Measurements from ENCODE around the gene ST3GAL6. TPM values are rescaled to one million over a fixed set of nuclear protein-coding genes. Genes with fewer than 3 reads are reported as not detected.

ST3GAL6 gene
- total RNA-seq, 2 experiments from 2014 or later: 0.44 to 0.45 TPM

DNA sequence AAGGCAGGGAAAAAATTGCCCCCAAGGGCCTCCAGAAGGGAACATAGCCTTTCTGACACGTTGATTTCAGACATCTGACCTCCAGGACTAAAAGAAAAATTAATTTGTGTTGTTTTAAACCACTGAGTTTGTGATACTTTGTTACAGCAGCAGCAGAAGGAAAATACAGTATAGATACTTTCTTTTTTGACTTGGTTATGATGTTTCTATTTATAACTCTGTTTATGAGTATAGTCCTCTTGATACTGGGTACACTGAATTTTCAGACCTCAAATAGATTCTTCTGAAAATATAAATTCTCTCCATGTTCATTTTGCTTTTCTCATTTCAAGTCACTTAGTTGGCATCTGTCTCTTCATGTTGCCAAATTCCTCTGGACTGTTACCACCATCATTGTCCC, 44.4 kb upstream of the ST3GAL6 start:
- ATAC-seq (ENCODE audit: poor library complexity): no peak
- intact Hi-C loops (cut with DNase I, micrococcal nuclease): no loop called here

DNA sequence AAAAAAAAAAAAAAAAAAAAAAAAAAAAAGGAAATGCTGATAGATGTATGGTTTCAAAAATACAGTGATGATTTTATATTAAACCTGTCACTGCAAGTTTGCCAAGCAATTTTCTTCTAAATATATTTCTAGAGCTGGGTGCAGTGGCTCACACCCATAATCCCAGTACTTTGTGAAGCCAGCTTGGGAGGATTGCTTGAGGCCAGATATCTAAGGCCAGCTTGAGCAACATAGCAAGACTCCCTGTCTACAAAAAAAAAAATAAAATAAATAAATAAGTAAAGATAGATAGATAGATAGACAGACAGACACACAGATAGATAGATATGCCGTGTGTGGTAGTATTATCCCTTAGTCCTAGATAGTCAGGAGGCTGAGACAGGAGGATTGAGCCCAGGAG, 41.4 kb upstream of the ST3GAL6 start:
- H3K36me3 Mint-ChIP-seq (ENCODE audit: low read depth): no peaks in the 10 kb centered on the region
- no peaks in the 10 kb centered on the region for H3K36me3 ChIP-seq (ENCODE audit: insufficient read depth, low read length)
- DNase-seq (no peak), ATAC-seq (ENCODE audit: poor library complexity) (no peak)
- H3K4me3 Mint-ChIP-seq: no peak overlapping the region
- no peak overlapping the region for H3K4me3 ChIP-seq (ENCODE audit: low read length)
- no peaks in the 10 kb centered on the region for H3K4me1 ChIP-seq (ENCODE audit: insufficient read depth, low read length)
- CTCF ChIA-PET: no interaction called here
- intact Hi-C loops (cut with DNase I, micrococcal nuclease): no loop called here
- H3K27ac ChIP-seq (ENCODE audit: low read depth in 1 of 2, low read length in 2 of 2): no peak overlapping the region
- POLR2A ChIA-PET: no interaction called here
- no peaks in the 10 kb centered on the region for H3K9me3 Mint-ChIP-seq
- TF ChIP-seq, protein P1, sequence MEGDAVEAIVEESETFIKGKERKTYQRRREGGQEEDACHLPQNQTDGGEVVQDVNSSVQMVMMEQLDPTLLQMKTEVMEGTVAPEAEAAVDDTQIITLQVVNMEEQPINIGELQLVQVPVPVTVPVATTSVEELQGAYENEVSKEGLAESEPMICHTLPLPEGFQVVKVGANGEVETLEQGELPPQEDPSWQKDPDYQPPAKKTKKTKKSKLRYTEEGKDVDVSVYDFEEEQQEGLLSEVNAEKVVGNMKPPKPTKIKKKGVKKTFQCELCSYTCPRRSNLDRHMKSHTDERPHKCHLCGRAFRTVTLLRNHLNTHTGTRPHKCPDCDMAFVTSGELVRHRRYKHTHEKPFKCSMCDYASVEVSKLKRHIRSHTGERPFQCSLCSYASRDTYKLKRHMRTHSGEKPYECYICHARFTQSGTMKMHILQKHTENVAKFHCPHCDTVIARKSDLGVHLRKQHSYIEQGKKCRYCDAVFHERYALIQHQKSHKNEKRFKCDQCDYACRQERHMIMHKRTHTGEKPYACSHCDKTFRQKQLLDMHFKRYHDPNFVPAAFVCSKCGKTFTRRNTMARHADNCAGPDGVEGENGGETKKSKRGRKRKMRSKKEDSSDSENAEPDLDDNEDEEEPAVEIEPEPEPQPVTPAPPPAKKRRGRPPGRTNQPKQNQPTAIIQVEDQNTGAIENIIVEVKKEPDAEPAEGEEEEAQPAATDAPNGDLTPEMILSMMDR (IDR thresholded peaks at IDR 0.05): no peak
- H3K27me3 ChIP-seq (ENCODE audit: control insufficient read depth in 1 of 2, insufficient read depth in 2 of 2, low read length in 2 of 2): no peaks in the 10 kb centered on the region
- no peak overlapping the region for H3K27ac Mint-ChIP-seq
- H3K9me3 ChIP-seq (ENCODE audit: control insufficient read depth in 1 of 2, insufficient read depth in 1 of 2, low read length in 2 of 2): no peaks in the 10 kb centered on the region
- H3K4me1 Mint-ChIP-seq (ENCODE audit: low read depth): no peaks in the 10 kb centered on the region
- peaks cover 10% of the 10 kb centered on the region for H3K27me3 Mint-ChIP-seq

More for the DNA sequence above, 44.4 kb upstream of the ST3GAL6 start:
- H3K27me3 ChIP-seq (ENCODE audit: control insufficient read depth in 1 of 2, insufficient read depth in 2 of 2, low read length in 2 of 2): no peaks in the 10 kb centered on the region
- no peaks in the 10 kb centered on the region for H3K9me3 Mint-ChIP-seq
- no peak overlapping the region for H3K27ac ChIP-seq (ENCODE audit: low read depth in 1 of 2, low read length in 2 of 2)
- H3K9me3 ChIP-seq (ENCODE audit: control insufficient read depth in 1 of 2, insufficient read depth in 1 of 2, low read length in 2 of 2): no peaks in the 10 kb centered on the region
- TF ChIP-seq, protein P1 (IDR thresholded peaks at IDR 0.05): no peak
- POLR2A ChIA-PET: no interaction called here
- H3K36me3 ChIP-seq (ENCODE audit: insufficient read depth, low read length): no peaks in the 10 kb centered on the region
- DNase-seq: no peak
- no peaks in the 10 kb centered on the region for H3K36me3 Mint-ChIP-seq (ENCODE audit: low read depth)
- H3K4me3 ChIP-seq (ENCODE audit: low read length): no peak overlapping the region
- CTCF ChIA-PET: no interaction called here
- H3K4me1 Mint-ChIP-seq (ENCODE audit: low read depth): no peaks in the 10 kb centered on the region
- H3K4me3 Mint-ChIP-seq: no peak overlapping the region
- no peak overlapping the region for H3K27ac Mint-ChIP-seq
- no peaks in the 10 kb centered on the region for H3K4me1 ChIP-seq (ENCODE audit: insufficient read depth, low read length)
- H3K27me3 Mint-ChIP-seq: peaks cover 8% of the 10 kb centered on the region

DNA sequence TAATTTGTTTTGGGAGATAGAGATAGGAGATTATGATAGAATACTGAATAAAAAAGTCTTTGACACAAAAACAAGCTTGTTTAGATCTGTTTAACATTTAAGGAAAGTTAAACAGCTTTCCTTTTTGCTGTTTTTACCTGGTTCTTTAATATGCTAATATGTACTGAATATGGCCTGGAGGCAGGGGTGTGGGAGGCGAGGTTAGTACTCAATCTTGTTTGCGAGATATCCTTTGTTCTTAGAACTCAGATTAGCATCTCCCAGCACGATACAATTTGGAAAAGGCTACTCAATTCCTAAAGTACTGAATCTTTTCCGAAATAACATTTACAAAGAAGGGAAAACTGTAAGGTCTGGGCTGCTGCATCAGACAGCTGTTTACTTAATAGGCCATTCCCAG, 40.8 kb upstream of the ST3GAL6 start:
- no peak overlapping the region for H3K4me3 ChIP-seq (ENCODE audit: low read length)
- intact Hi-C loops (cut with DNase I, micrococcal nuclease): no loop called here
- Mint-ChIP-seq H3K27me3 (peaks cover 13% of the 10 kb centered on the region), H3K36me3 (ENCODE audit: low read depth) (no peaks in the 10 kb centered on the region), H3K27ac (no peak overlapping the region), H3K9me3 (no peaks in the 10 kb centered on the region), H3K4me3 (no peak overlapping the region), H3K4me1 (ENCODE audit: low read depth) (no peaks in the 10 kb centered on the region)
- DNase-seq (no peak), ATAC-seq (ENCODE audit: poor library complexity) (no peak)
- H3K27ac ChIP-seq (ENCODE audit: low read depth in 1 of 2, low read length in 2 of 2): no peak overlapping the region
- TF ChIP-seq, protein P1 (IDR thresholded peaks at IDR 0.05): no peak
- ChIA-PET POLR2A (no interaction called here), CTCF (no interaction called here)
- no peaks in the 10 kb centered on the region for H3K36me3 ChIP-seq (ENCODE audit: insufficient read depth, low read length)
- no peaks in the 10 kb centered on the region for H3K9me3 ChIP-seq (ENCODE audit: control insufficient read depth in 1 of 2, insufficient read depth in 1 of 2, low read length in 2 of 2)
- no peaks in the 10 kb centered on the region for H3K4me1 ChIP-seq (ENCODE audit: insufficient read depth, low read length)
- peaks cover 0 to 3% of the 10 kb centered on the region in 2 experiments for H3K27me3 ChIP-seq (ENCODE audit: control insufficient read depth in 1 of 2, insufficient read depth in 2 of 2, low read length in 2 of 2)

Measured in CD4-positive, alpha-beta T cell (primary cell).